Adrenal gland (tissue), 5 donors: ENCODE results near the gene CPPED1.

ENCODE experiments used
- CTCF ChIP-seq, 6 experiments: fragments of 450-650 bp in 4 of 6; fragments of 200-600 bp in 2 of 6; sonication (generic) in 1 of 6; IDR thresholded peaks; 1 replicate in 5 of 6; 2 replicates in 1 of 6; pipeline versions ENCODE4 v1.5.1 to v1.8.0; 2016 to 2021; ENCODE audit warnings: antibody characterized with exemption in 6 of 6, mild to moderate bottlenecking in 2 of 6, moderate library complexity in 1 of 6
- POLR2A ChIP-seq, 2 donors: fragments of 450-650 bp; IDR thresholded peaks; one replicate each; pipeline ENCODE4 v1.6.1; 2017; ENCODE audit warnings: antibody characterized with exemption in 2 of 2, mild to moderate bottlenecking in 2 of 2, moderate library complexity in 1 of 2
- donor health status: DM: no; HTN: no; CAD: no.

DNA sequence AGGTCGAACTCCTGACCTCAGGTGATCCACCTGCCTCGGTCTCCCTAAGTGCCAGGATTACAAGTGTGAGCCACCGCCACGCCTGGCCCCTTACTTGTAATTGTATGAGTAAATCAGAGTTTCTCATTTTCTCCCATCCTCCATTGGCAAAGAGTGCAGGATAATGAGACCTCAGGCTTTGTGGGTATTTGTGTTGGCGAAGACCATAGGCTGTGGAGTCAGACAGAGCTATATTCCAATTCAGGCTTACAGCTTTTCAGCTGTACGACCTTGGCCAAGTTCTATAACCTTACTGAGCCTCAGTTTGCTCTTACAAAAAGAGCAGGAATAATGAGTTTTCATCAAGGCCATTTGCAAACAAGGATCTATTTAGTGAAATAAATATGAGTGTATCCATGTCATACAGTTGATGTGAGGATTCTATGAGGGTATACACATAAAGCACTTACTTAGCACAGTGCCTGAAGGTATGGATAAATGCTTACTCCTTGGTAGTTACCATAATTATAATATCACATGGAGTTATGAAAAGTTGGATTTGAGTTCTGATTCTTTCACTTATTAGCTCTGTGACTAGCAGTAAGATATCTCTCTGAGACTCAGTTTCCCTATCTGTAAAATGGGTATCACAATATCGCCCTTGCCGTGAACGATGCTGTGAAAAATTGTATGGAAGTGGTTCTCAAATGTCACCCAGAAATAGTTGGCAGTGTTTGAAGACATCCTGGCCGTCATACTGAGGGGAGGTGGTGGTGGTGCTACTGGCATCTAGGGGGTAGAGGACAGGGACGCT is 25.6 kb upstream of the CPPED1 start:
- TF ChIP-seq CTCF (IDR thresholded peaks at IDR 0.05) (no peak), POLR2A (IDR thresholded peaks at IDR 0.05) (no peak)
